Measurements from ENCODE around the gene ABCC1.

DNA sequence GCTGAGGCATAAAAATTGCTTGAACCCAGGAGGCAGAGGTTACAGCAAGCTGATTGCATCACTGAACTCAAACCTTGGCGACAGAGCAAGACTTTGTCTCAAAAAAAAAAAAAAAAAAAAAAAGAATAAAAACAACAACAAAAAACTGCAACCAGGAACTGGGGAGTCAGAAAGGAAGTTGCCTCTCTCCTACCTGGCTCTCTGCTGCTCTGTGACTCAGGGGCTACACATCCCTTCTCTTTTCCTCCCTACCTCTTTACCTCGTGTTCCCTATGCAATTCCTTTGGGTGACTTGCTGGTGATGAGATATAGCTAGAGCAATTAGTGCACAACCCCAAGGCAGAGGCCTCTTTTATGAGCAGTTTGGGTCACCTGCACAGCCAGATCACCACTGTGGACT, 95.9 kb downstream of the ABCC1 start:
- TF ChIP-seq POLR2A (IDR thresholded peaks at IDR 0.05), result no peak
- TF ChIP-seq, protein P1, sequence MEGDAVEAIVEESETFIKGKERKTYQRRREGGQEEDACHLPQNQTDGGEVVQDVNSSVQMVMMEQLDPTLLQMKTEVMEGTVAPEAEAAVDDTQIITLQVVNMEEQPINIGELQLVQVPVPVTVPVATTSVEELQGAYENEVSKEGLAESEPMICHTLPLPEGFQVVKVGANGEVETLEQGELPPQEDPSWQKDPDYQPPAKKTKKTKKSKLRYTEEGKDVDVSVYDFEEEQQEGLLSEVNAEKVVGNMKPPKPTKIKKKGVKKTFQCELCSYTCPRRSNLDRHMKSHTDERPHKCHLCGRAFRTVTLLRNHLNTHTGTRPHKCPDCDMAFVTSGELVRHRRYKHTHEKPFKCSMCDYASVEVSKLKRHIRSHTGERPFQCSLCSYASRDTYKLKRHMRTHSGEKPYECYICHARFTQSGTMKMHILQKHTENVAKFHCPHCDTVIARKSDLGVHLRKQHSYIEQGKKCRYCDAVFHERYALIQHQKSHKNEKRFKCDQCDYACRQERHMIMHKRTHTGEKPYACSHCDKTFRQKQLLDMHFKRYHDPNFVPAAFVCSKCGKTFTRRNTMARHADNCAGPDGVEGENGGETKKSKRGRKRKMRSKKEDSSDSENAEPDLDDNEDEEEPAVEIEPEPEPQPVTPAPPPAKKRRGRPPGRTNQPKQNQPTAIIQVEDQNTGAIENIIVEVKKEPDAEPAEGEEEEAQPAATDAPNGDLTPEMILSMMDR (IDR thresholded peaks at IDR 0.05), result no peak
